Measurements from ENCODE around the gene RIBC1. TPM values are rescaled to one million over a fixed set of nuclear protein-coding genes. Genes with fewer than 3 reads are reported as not detected.

RIBC1 gene
- total and polyA plus RNA-seq, 10 of the 15 experiments (the other 5 are each of a cell fraction or from before 2014, with no cell fraction given): 0.22 to 1.0 (median 0.54) TPM

GRCh38 chrX:53429755-53430154 lies 7.1 kb downstream of the RIBC1 start (continued):
- TF ChIP-seq CBFB (IDR thresholded peaks at IDR 0.05; ENCODE audit: low read depth) (no peak), PRDM15 (CRISPR knock-in tag; IDR thresholded peaks at IDR 0.05) (no peak)

GRCh38 chrX:53430231-53430630 lies 7.6 kb downstream of the RIBC1 start:
- H4K20me1 ChIP-seq (ENCODE audit: control insufficient read depth, insufficient read depth): peaks cover 2% of the 10 kb centered on the region; the same call in 1 of the 2 replicates
- H3K4me2 ChIP-seq (ENCODE audit: control insufficient read depth, insufficient read depth): no peak overlapping the region
- ATAC-seq (no peak), FAIRE-seq (no peak), DNase-seq (ENCODE audit: low read depth, low spot score) (no peak)
- TF ChIP-seq USF1 (IDR thresholded peaks at IDR 0.05; ENCODE audit: borderline replicate concordance, extremely low read length, insufficient read depth, low read depth, low read length): no peak
- no peak for TF ChIP-seq CHD4 (IDR thresholded peaks at IDR 0.05)
- TF ChIP-seq NFXL1 (IDR thresholded peaks at IDR 0.05; ENCODE audit: borderline replicate concordance): no peak
- no peak for TF ChIP-seq ZNF592 (IDR thresholded peaks at IDR 0.05)
- no peak for TF ChIP-seq ATF3 (IDR thresholded peaks at IDR 0.05; ENCODE audit: borderline replicate concordance, extremely low read depth, low read depth, low read length)
- TF ChIP-seq CHD2 (IDR thresholded peaks at IDR 0.05; ENCODE audit: borderline replicate concordance, low read depth, low read length): no peak
- TF ChIP-seq REST (IDR thresholded peaks at IDR 0.05; ENCODE audit: low read depth, low read length): no peak
- ChIA-PET SMC1A (ENCODE audit: uncharacterized antibody, unreplicated experiment) (no interaction called here), POLR2A (no interaction called here), RAD21 (ENCODE audit: unreplicated experiment) (interaction anchor here (0.7 kb wide), 1 partner anchor 8 kb away, joined by 3 read pairs; the partner anchor contains the start of genes RIBC1 and SMC1A), CTCF (no interaction called here)
- H3K4me1 ChIP-seq (ENCODE audit: control insufficient read depth, insufficient read depth, low read length): peaks cover 2% of the 10 kb centered on the region; the same call in 1 of the 2 replicates
- no peak overlapping the region for H3K27ac ChIP-seq (ENCODE audit: control insufficient read depth, insufficient read depth)
- no TSS peak for BruUV-seq (replicated peaks)
- H3K4me3 ChIP-seq: no peak overlapping the region
- WGBS (ENCODE audit: insufficient coverage, insufficient replicate concordance, low lambda C conversion rate, missing lambda C conversion rate): 75% methylated on average over 9 of the region's 9 CpGs
- no peaks in the 10 kb centered on the region for H3K9me3 ChIP-seq (replicated peaks; ENCODE audit: control insufficient read depth, insufficient read depth, low read length)
- no peaks in the 10 kb centered on the region; a peak in 1 of 4 replicates for H3K36me3 ChIP-seq (ENCODE audit: control insufficient read depth in 2 of 2, insufficient read depth in 2 of 2, low read length in 1 of 2)
- no peak overlapping the region for H2AFZ ChIP-seq (ENCODE audit: control insufficient read depth, low read depth, low read length)
- H3K9ac ChIP-seq (ENCODE audit: control insufficient read depth, insufficient read depth, low read length): no peak overlapping the region
- H3K27me3 ChIP-seq (replicated peaks in 1 of 2; ENCODE audit: control insufficient read depth in 2 of 2, insufficient read depth in 2 of 2, low read length in 1 of 2): no peaks in the 10 kb centered on the region
- intact Hi-C loops (cut with micrococcal nuclease; ENCODE audit: unreplicated experiment) (no loop called here), in situ Hi-C loops (cut with MboI) (loop anchor here (5.0 kb wide), 1 partner anchor 118 kb away; no protein-coding TSS in a partner anchor)
- H3K79me2 ChIP-seq (ENCODE audit: control insufficient read depth, insufficient read depth, low read length): peaks cover 9% of the 10 kb centered on the region
